Mammary epithelial cell (primary cell): Measurements from ENCODE around the gene EVI5L.
"Not testable (repeated sequence)": the region's sequence is repeated elsewhere in the genome, so short reads cannot be mapped to it uniquely, and the experiment has no call there.

ENCODE experiments used
- CTCF ChIP-seq, 2 donors: IDR thresholded peaks in 1 of 2; conservative IDR thresholded peaks in 1 of 2; 2 replicates each; pipeline ENCODE4 v1.5.1; 2011 to 2012; ENCODE audit warnings: inconsistent platforms in 2 of 2, low read length in 2 of 2, mild to moderate bottlenecking in 2 of 2, control low read depth in 1 of 2, low read depth in 1 of 2; ENCODE audit not compliant: insufficient read depth in 1 of 2; ENCODE audit errors: extremely low read depth in 1 of 2
- EZH2 ChIP-seq: IDR thresholded peaks from 2 replicates; pipeline ENCODE4 v1.6.1; 2012; ENCODE audit warnings: low read length, inconsistent platforms, borderline replicate concordance

DNA sequence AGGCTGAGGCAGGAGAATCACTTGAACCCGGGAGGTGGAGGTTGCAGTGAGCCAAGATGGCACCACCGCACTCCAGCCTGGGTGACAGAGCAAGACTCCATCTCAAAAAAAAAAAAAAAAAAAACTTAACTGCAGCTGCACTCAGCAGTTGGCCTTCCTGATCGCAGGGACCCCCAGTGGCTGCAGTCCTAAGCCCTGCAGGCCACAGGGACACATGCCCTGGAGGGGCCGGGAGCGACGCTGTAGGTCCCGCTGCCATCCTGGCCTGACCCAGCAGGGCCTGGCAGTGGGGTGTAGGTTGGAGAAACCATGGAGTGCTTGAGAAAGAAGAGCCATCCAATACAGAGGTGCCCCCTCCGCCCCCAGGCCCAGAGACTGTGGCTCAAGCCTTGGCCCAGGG is 29.1 kb downstream of the EVI5L start:
- not testable (repeated sequence) for TF ChIP-seq EZH2; CTCF (conservative IDR thresholded peaks at IDR 0.05 in 1 of 2, IDR thresholded peaks at IDR 0.05 in 1 of 2; ENCODE audit: extremely low read depth in 1 of 2, insufficient read depth in 1 of 2, low read depth in 1 of 2, low read length in 2 of 2)
